Neuronal stem cell (in vitro differentiated cells): Measurements from ENCODE around the gene SPAG6.

Source experiments
- DNase-seq: peaks from one replicate; pipeline ENCODE4 v3.0.0-alpha.2; 2013; ENCODE audit warnings: low spot score
- H2AFZ ChIP-seq: one replicate; pipeline ENCODE4 v1.6.1; 2013; ENCODE audit warnings: mild to moderate bottlenecking, low read length, inconsistent platforms
- H2AK5ac ChIP-seq: 2 replicates; pipeline ENCODE4 v1.6.1; 2013; ENCODE audit warnings: low read depth, mild to moderate bottlenecking, inconsistent platforms, low read length, moderate library complexity, mixed read lengths
- H2BK120ac ChIP-seq: 2 replicates; pipeline ENCODE4 v1.6.1; 2013; ENCODE audit warnings: low read depth, mild to moderate bottlenecking, inconsistent platforms, low read length, moderate library complexity, mixed read lengths
- H2BK12ac ChIP-seq: one replicate; pipeline ENCODE4 v1.6.1; 2013; ENCODE audit warnings: low read length, inconsistent platforms
- H2BK15ac ChIP-seq: 2 replicates; pipeline ENCODE4 v1.6.1; 2013; ENCODE audit warnings: mild to moderate bottlenecking, low read length, inconsistent platforms, mixed read lengths
- H2BK5ac ChIP-seq: one replicate; pipeline ENCODE4 v1.6.1; 2013; ENCODE audit warnings: inconsistent platforms, mild to moderate bottlenecking, low read length, moderate library complexity
- H3K14ac ChIP-seq: one replicate; pipeline ENCODE4 v1.6.1; 2013; ENCODE audit warnings: low read length, inconsistent platforms
- H3K18ac ChIP-seq: 2 replicates; pipeline ENCODE4 v1.6.1; 2013; ENCODE audit warnings: low read length, inconsistent platforms
- H3K23ac ChIP-seq: 2 replicates; pipeline ENCODE4 v1.6.1; 2013; ENCODE audit warnings: low read depth, mild to moderate bottlenecking, mixed read lengths, low read length, inconsistent platforms; ENCODE audit not compliant: poor library complexity
- H3K27ac ChIP-seq: replicated peaks from 3 replicates; pipeline ENCODE4 v1.5.1; 2013; ENCODE audit warnings: low read length, inconsistent platforms
- H3K27me3 ChIP-seq, 3 experiments: 2 replicates each; pipeline ENCODE4 v1.6.1; 2013; ENCODE audit warnings: low read length in 3 of 3, mild to moderate bottlenecking in 2 of 3, inconsistent platforms in 1 of 3, low read depth in 1 of 3, mixed read lengths in 1 of 3, moderate library complexity in 1 of 3; ENCODE audit not compliant: control insufficient read depth in 3 of 3, insufficient read depth in 3 of 3
- H3K36me3 ChIP-seq, 2 donors: replicated peaks in 1 of 2; 2 replicates each; pipeline ENCODE4 v1.6.1; 2013; ENCODE audit warnings: low read length in 2 of 2; ENCODE audit not compliant: control insufficient read depth in 2 of 2, insufficient read depth in 2 of 2
- H3K4ac ChIP-seq: 2 replicates; pipeline ENCODE4 v1.6.1; 2013; ENCODE audit warnings: inconsistent platforms, mild to moderate bottlenecking, low read length, moderate library complexity
- H3K4me1 ChIP-seq, 2 donors: 1 replicate in 1 of 2; 2 replicates in 1 of 2; pipeline ENCODE4 v1.6.1; 2013; ENCODE audit warnings: low read length in 2 of 2, low read depth in 1 of 2; ENCODE audit not compliant: control insufficient read depth in 2 of 2, insufficient read depth in 1 of 2
- H3K4me2 ChIP-seq: one replicate; pipeline ENCODE4 v1.6.1; 2013; ENCODE audit warnings: mild to moderate bottlenecking, low read length, inconsistent platforms; ENCODE audit not compliant: insufficient read depth, poor library complexity, severe bottlenecking
- H3K4me3 ChIP-seq, 2 donors: 2 replicates each; pipeline ENCODE4 v1.5.1; 2013; ENCODE audit warnings: low read length in 2 of 2, mild to moderate bottlenecking in 2 of 2, inconsistent platforms in 1 of 2, moderate library complexity in 1 of 2
- H3K79me1 ChIP-seq: one replicate; pipeline ENCODE4 v1.6.1; 2013; ENCODE audit warnings: low read depth, mild to moderate bottlenecking, inconsistent platforms, low read length, moderate library complexity
- H3K9ac ChIP-seq: one replicate; pipeline ENCODE4 v1.6.1; 2013; ENCODE audit warnings: mild to moderate bottlenecking, low read depth, low read length, inconsistent platforms; ENCODE audit not compliant: poor library complexity
- H3K9me3 ChIP-seq, 2 donors: replicated peaks in 1 of 2; 2 replicates each; pipeline versions ENCODE3 to v1.6.1; 2013; ENCODE audit warnings: low read length in 2 of 2, mild to moderate bottlenecking in 2 of 2, inconsistent platforms in 1 of 2, low read depth in 1 of 2, mixed read lengths in 1 of 2, moderate library complexity in 1 of 2; ENCODE audit not compliant: control insufficient read depth in 2 of 2, insufficient read depth in 1 of 2
- H4K8ac ChIP-seq: one replicate; pipeline ENCODE4 v1.6.1; 2013; ENCODE audit warnings: low read depth, mild to moderate bottlenecking, inconsistent platforms, low read length, moderate library complexity
- H4K91ac ChIP-seq: one replicate; pipeline ENCODE4 v1.6.1; 2013; ENCODE audit warnings: low read length, low read depth, mild to moderate bottlenecking, inconsistent platforms; ENCODE audit not compliant: poor library complexity
- WGBS, 2 donors: extraction: QIAGEN DNeasy Blood & Tissue Kit; methylation state at CpG; one replicate each; pipeline ENCODE4 v1.1.7; 2013; ENCODE audit warnings: missing lambda C conversion rate in 2 of 2, mixed read lengths in 1 of 2; ENCODE audit not compliant: insufficient read length in 2 of 2, insufficient replicate concordance in 1 of 2; ENCODE audit errors: extremely low coverage in 2 of 2; 5-methylcytosine and 5-hydroxymethylcytosine counted together

SPAG6 gene

DNA sequence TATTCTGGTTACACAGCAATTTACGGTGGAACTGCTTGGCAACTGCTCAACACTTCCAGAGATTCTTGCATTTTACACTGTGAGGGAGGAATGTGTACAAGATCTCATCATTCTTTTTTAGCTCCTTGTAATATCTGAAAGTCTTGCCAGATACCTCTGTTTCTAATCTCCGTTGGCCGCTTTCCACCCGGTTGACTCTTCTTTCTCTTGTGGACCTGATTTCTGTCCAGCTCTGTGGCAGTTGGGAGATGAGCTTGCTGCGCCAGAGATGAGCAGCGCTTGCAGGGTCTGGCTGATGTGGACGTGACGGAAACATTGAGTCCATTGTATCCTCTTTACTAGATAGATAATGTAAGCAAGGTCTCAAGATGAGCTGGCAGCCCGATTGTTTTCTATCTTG lies 27.6 kb downstream of the SPAG6 start:
- Histone ChIP-seq H3K9ac (no peak overlapping the region), H3K4me1 (peaks cover 0 to 2% of the 10 kb centered on the region in 2 donors), H3K18ac (no peak overlapping the region), H2BK120ac (no peak overlapping the region), H3K23ac (no peak overlapping the region), H3K14ac (no peak overlapping the region), H3K27ac (no peak overlapping the region), H3K4me2 (no peak overlapping the region), H2AFZ (peak overlapping the region; percentile 32), H2BK15ac (no peak overlapping the region), H3K79me1 (no peaks in the 10 kb centered on the region), H2AK5ac (no peak overlapping the region), H2BK12ac (no peak overlapping the region), H3K4me3 (no peak overlapping the region), H3K27me3 (no peaks in the 10 kb centered on the region), H3K9me3 (no peaks in the 10 kb centered on the region), H4K91ac (no peak overlapping the region), H4K8ac (no peak overlapping the region), H2BK5ac (no peak overlapping the region), H3K36me3 (no peaks in the 10 kb centered on the region), H3K4ac (no peak overlapping the region)
- DNase-seq = no peak
- WGBS, 2 donors = no CpG with 5 or more reads among the region's 9 CpGs

GRCh38 chr10:22374489-22375126 lies 29.3 kb downstream of the SPAG6 start:
- no peak for DNase-seq
- Histone ChIP-seq H3K9me3 (no peaks in the 10 kb centered on the region), H4K91ac (no peak overlapping the region), H2BK5ac (no peak overlapping the region), H3K18ac (no peak overlapping the region), H4K8ac (no peak overlapping the region), H3K4ac (no peak overlapping the region), H3K23ac (no peak overlapping the region), H3K9ac (no peak overlapping the region), H3K4me2 (no peak overlapping the region), H3K14ac (no peak overlapping the region), H2AK5ac (no peak overlapping the region), H2BK120ac (no peak overlapping the region), H2AFZ (no peak overlapping the region), H3K27me3 (no peaks in the 10 kb centered on the region), H3K4me1 (peaks cover 4 to 11% of the 10 kb centered on the region in 2 donors), H3K79me1 (no peaks in the 10 kb centered on the region), H3K4me3 (no peak overlapping the region), H2BK15ac (no peak overlapping the region), H3K27ac (no peak overlapping the region), H3K36me3 (no peaks in the 10 kb centered on the region), H2BK12ac (no peak overlapping the region)
- WGBS, 2 donors = no CpG with 5 or more reads among the region's 3 CpGs

GRCh38 chr10:22379059-22379458 lies 33.8 kb downstream of the SPAG6 start:
- no peak overlapping the region for H2BK12ac ChIP-seq

DNA sequence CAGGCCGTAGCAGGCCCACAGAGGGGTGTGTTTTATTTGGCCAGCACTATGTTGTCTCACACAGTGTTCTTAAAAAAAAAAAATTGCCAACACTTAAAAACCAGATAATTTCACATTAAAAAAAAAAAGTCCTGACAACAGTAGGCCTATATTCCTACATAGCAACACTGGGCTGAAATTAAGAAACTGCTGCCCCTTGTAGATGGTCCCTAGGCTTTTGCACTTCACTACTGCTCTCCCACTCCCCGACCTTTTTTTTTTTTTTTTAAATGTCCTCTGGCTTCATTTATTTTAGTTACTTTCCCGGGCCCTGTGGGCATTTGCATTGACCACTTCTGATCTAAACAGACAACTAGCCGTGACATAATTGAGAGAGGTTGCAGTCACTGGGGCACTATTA lies 36.0 kb downstream of the SPAG6 start:
- H3K9ac ChIP-seq = no peak overlapping the region
- no peak overlapping the region for H2BK5ac ChIP-seq
- H2AK5ac ChIP-seq = no peak overlapping the region
- no peak overlapping the region for H3K4me2 ChIP-seq
- no peak overlapping the region for H3K4ac ChIP-seq
- H3K27me3 ChIP-seq = no peaks in the 10 kb centered on the region
- H3K27ac ChIP-seq = no peak overlapping the region
- no peaks in the 10 kb centered on the region for H3K36me3 ChIP-seq
- no CpG with 5 or more reads among the region's 4 CpGs for WGBS, 2 donors
- H4K91ac ChIP-seq = no peak overlapping the region
- H3K18ac ChIP-seq = no peak overlapping the region
- H4K8ac ChIP-seq = no peak overlapping the region
- no peak overlapping the region for H2AFZ ChIP-seq
- H3K23ac ChIP-seq = no peak overlapping the region
- no peak overlapping the region for H3K14ac ChIP-seq
- H2BK12ac ChIP-seq = no peak overlapping the region
- H2BK120ac ChIP-seq = no peak overlapping the region
- no peak overlapping the region for H3K4me3 ChIP-seq
- DNase-seq = no peak
- H3K9me3 ChIP-seq = no peaks in the 10 kb centered on the region
- H3K4me1 ChIP-seq = peaks cover 2 to 13% of the 10 kb centered on the region in 2 donors
- no peaks in the 10 kb centered on the region for H3K79me1 ChIP-seq
- no peak overlapping the region for H2BK15ac ChIP-seq

More at GRCh38 chr10:22379059-22379458, 33.8 kb downstream of the SPAG6 start:
- Histone ChIP-seq H2AFZ (peak overlapping the region; percentile 75), H2BK5ac (no peak overlapping the region), H3K9me3 (no peaks in the 10 kb centered on the region), H4K91ac (no peak overlapping the region), H4K8ac (no peak overlapping the region), H3K14ac (no peak overlapping the region), H3K4ac (no peak overlapping the region), H2BK120ac (no peak overlapping the region), H3K36me3 (no peaks in the 10 kb centered on the region), H2BK15ac (no peak overlapping the region), H3K27ac (no peak overlapping the region), H2AK5ac (no peak overlapping the region), H3K18ac (no peak overlapping the region), H3K27me3 (no peaks in the 10 kb centered on the region), H3K4me3 (no peak overlapping the region), H3K23ac (no peak overlapping the region), H3K79me1 (no peaks in the 10 kb centered on the region), H3K4me2 (no peak overlapping the region), H3K9ac (no peak overlapping the region), H3K4me1 (peaks cover 2 to 11% of the 10 kb centered on the region in 2 donors)
- no CpG with 5 or more reads among the region's 3 CpGs for WGBS, 2 donors
- DNase-seq = no peak
